GM19438 (cell line): ENCODE measurements around the gene FGF19.
"Not testable (repeated sequence)": the region's sequence is repeated elsewhere in the genome, so short reads cannot be mapped to it uniquely, and the experiment has no call there.

Experiments
- ATAC-seq: cut with Tn5 transposase; IDR thresholded peaks from one replicate; pipeline ENCODE4 v1.9.1; 2021; ENCODE audit warnings: low read depth; ENCODE audit not compliant: unreplicated experiment

Gene FGF19

DNA sequence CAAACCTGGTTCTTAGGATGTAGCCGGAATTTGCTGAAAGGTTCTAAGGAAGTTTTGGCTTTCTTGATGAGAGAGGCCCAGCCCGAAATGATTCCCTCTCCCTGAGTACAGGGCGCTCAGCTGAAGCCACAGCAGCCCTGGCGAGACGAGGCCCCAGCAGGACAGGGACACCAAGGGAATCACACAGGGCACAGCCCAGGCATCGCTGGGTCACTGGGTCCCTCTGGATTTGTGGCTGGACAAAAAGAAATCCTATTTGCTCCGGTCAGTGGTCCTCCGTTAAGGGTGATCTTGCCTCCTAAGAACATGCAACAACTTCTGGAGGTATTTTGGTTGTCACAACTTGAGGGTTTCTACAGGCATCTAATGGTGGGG is 6.4 kb downstream of the FGF19 start:
- no peak for ATAC-seq

DNA sequence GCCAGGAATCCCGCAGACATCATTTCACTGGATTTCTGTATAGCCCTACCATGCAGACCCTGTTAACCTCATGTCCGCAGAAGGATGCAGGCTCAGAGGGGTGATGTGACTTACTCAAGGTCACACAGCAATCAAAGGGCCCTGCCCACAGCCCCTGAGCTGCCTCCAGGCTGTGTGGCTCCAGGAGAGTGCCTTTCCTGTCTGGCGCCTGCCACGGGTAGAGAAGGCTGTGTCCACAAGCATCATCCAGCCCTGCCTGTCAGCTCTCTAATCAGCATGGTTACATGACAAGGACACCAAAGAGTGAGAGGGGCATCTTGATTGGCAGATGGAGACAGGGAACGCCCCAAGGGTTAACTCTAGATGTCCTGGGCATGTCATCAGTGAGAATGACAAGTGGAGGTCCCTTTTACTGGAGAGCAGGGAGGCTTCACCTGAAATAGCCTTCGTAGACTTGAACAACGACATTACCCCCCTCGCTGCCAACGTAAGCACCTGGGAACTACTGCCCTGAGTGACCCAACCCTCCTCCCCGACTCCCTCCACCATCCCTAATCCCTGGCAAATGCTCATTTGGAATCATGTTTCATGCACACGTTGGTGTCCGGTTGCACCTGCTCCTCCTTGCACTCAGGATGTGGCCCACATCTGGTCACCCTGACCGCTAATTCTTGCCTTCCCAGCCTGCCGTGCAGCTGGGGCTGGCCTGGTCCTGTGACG is 6.9 kb downstream of the FGF19 start:
- ATAC-seq = no peak

- not testable (repeated sequence) for ATAC-seq
Measured at GRCh38 chr11:69695995-69696394, 7.8 kb downstream of the FGF19 start.

DNA sequence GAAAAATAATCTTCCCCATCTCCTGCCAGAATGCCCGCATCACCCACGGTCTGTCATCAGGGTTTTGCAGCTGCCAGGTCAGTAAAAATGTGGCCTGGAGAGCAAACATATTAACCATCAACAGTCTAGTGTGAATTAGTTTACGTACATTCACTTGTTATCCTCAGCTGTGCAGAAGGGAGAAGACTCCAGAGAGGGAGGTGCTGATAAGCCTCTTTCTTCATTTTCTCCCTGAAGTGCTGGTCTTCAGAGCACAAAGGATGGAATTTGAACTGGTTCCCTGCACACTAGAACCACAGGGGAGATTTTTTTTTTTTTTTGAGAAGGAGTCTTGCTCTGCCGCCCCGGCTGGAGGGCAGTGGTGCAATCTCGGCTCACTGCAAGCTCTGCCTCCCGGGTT is 8.2 kb downstream of the FGF19 start:
- no peak for ATAC-seq

- no peak for ATAC-seq
Measured at GRCh38 chr11:69694781-69695180, 9.0 kb downstream of the FGF19 start.

- ATAC-seq = no peak
Measured at GRCh38 chr11:69692422-69692821, 11.4 kb downstream of the FGF19 start.

DNA sequence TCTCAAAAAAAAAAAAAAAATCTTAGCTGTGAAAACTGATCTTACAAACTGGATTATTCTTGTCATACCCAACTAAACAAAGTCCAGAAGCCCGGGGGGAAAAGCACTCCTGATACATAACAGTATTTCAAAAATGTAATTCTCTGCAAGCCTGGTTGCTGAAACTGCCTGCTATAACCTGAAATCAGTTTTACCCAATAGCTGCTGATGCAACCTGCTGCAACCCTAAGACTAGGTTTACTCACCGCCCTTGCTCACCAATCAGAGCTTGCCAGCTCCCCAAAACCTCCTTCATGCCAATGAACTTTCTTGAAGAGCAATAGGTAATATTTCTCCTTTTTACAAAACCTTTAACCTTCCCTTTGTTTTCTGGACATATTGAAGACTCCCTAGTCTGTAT is 12.4 kb downstream of the FGF19 start:
- ATAC-seq = no peak

GRCh38 chr11:69689484-69690319 is 14.1 kb downstream of the FGF19 start:
- no peak for ATAC-seq

DNA sequence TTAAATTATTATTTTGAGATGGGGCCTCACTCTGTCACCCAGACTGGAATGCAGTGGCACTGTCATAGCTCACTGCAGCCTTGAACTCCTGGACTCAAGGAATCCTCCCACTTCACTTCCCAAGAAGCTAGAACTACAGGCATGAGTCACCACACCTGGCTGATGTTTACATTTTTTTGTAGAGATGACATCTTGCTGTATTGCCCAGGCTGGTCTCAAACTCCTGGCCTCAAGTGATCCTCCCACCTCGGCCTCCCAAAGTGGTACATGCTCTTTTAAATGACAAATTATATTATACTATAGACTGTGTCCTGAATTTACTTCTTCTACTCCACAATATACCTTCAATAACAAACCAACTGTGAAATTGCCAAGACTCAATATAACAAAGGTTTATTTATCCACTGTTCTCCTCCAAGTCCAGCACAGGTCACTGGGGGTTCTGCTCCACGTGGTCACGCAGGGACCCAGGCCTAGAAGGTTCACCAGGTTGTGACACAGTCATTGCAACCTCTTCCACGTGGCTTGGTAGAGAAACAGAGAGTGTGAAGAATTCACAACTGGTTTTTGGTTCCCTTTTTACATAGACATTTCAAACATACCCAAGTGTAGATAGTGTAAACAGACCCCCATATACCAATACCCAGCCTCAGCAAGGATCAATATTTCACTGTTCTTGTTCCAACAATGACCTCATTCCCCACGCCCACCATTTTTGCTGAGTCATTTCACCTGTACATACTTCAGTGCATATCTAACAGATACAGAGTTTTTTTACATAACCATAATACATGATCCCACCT is 15.7 kb downstream of the FGF19 start:
- not testable (repeated sequence) for ATAC-seq

DNA sequence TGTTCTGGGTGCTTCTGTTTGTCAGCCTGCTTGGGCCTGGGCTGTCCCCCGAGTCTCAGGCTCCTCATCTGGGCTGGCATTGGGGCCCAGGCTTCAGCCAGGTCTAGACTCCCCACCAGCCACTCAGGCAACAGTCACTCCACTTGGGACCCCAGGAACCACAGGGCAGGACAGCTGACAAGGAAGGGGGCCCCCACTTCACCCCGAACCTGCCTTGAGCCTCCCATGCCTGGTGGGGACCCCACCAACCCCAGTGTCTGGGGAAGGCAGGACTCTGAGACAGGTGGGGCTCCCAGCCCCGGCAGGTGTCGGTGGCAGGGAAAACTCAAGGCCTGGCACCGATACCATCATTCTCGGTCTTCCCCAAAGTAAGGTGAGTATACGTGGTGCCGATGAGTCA is 17.0 kb downstream of the FGF19 start:
- no peak for ATAC-seq

GRCh38 chr11:69686452-69686851 is 17.4 kb downstream of the FGF19 start:
- no peak for ATAC-seq

DNA sequence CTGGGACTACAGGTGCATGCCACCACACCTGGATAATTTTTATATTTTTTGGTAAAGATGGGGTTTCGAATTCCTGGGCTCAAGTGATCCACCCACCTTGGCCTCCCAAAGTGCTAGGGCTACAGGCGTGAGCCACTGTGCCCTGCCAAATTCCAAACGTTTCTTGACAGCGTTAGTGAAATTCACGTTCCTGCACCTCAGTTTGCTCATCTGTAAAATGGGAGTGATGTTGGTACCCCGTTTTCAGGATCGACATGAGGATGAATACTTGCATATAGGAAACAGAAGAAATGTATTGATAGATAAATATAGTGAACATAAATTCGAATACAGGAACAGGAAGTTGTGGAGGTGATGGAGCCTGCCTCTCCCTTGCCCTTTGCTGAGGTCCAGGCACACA is 18.5 kb downstream of the FGF19 start:
- no peak for ATAC-seq

- no peak for ATAC-seq
Measured at GRCh38 chr11:69684651-69685050, 19.2 kb downstream of the FGF19 start.

DNA sequence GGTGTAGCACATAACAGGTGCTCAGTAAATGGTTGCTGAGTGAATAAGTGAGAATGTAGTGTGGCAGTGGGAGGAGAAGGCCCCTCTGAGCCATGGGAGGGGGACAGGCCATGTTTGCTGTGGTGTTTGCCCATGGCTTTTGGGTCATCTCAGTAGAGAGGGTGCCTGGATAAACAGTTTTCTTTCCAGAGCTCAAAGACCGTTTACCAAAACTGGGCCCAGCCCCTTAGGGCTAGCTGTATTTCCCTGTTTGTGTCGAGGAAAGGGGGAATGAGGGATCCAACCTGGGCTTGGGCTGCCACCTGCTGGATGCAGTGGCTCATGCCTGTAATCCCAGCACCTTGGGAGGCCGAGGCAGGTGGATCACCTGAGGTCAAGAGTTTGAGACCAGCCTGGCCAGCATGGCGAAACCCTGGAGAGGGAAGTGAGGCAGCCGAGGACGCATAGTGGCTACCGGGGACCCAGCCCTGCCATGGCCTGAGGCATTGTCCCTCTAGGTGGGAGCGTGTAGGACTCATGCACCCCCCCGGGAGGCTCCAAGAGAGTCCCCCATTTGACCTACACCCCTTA is 20.0 kb downstream of the FGF19 start:
- ATAC-seq = no peak

DNA sequence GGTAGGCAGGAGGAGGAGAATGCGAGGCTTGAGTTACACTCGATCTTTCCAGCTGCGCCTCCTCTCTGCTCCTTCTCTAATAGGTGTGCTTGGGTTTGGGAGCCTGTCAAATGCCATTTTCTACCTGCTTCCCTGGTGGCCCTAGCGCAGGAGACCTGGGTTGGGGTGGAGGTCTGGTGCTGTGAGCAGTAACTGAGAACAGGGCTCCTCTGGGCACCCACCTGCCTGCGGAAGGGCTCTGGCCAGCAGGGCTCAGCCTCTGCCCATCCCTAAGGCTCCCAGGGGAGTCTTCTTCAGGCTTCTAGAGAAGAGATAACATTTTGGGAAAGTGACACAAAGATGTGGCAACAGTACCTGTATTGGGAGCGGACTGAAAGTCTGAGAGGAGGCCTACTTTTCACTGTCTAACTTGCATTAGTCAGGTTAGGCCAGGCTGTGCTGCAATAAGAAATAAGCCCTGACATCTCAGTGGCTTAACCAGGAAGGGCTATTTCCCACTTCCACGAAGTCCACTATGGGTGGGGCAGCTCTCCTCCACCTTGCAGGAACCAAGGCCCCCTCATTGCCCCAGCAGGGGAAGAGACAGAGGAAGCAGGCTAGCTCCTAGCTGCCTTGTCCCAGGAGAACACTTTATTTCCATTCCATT is 21.0 kb downstream of the FGF19 start:
- ATAC-seq = no peak

GRCh38 chr11:69682221-69682620 is 21.6 kb downstream of the FGF19 start:
- no peak for ATAC-seq

- ATAC-seq = no peak
Measured at GRCh38 chr11:69680688-69681087, 23.1 kb downstream of the FGF19 start.

GRCh38 chr11:69677749-69678148 is 26.1 kb downstream of the FGF19 start:
- ATAC-seq = no peak

- peak; percentile 76 for ATAC-seq
Measured at GRCh38 chr11:69674886-69675714, 28.7 kb downstream of the FGF19 start, which contains the start of gene LTO1. Gene LTO1 (minus strand): TSS chr11:69675353. CDS start chr11:69675239, 114 bp downstream.
